ENCODE data around the gene ASGR2. TPM values are rescaled to one million over a fixed set of nuclear protein-coding genes. Genes with fewer than 3 reads are reported as not detected.
A peak's percentile ranks its signal among the peaks of the same experiment; 100 is the strongest.

ASGR2 gene
- total and polyA plus RNA-seq, 2 of the 13 experiments (the other 11 are each of a cell fraction or from before 2014, with no cell fraction given), result 320 to 754 TPM

GRCh38 chr17:7114875-7115614 lies 423 bp upstream of the ASGR2 start (continued):
- TF ChIP-seq ZNF788 (CRISPR knock-in tag; IDR thresholded peaks at IDR 0.05; ENCODE audit: borderline replicate concordance), result peak; percentile 48; the same call in 1 of the 2 replicates
- no peak for TF ChIP-seq KLF13 (CRISPR knock-in tag; IDR thresholded peaks at IDR 0.05)
- TF ChIP-seq BCL3 (CRISPR knock-in tag; IDR thresholded peaks at IDR 0.05), result no peak
- TF ChIP-seq PITX1 (CRISPR knock-in tag; IDR thresholded peaks at IDR 0.05), result no peak; the same call in none of the 2 replicates
- TF ChIP-seq ZNF143 (CRISPR knock-in tag; IDR thresholded peaks at IDR 0.05), result no peak
- no peak; the same call in 1 of the 2 replicates for TF ChIP-seq ZSCAN21 (CRISPR knock-in tag; IDR thresholded peaks at IDR 0.05; ENCODE audit: borderline replicate concordance)
- TF ChIP-seq ZBTB38 (CRISPR knock-in tag; IDR thresholded peaks at IDR 0.05), result no peak
- TF ChIP-seq MNT (IDR thresholded peaks at IDR 0.05), result no peak
- no peak; the same call in 1 of the 2 replicates for TF ChIP-seq CREBL2 (CRISPR knock-in tag; IDR thresholded peaks at IDR 0.05; ENCODE audit: borderline replicate concordance)
- TF ChIP-seq DNMT3B (CRISPR knock-in tag; conservative IDR thresholded peaks at IDR 0.05), result 0 out of 2 replicates have a peak, but pooled peaks have one; percentile 43
- peak; percentile 23 for TF ChIP-seq YY1 (IDR thresholded peaks at IDR 0.05; ENCODE audit: insufficient read depth, insufficient replicate concordance, low read depth, low read length)
- no peak for TF ChIP-seq ZNF160 (CRISPR knock-in tag; IDR thresholded peaks at IDR 0.05)
- TF ChIP-seq CBX1 (IDR thresholded peaks at IDR 0.05; ENCODE audit: low read depth), result no peak
- TF ChIP-seq ZNF232 (CRISPR knock-in tag; IDR thresholded peaks at IDR 0.05; ENCODE audit: borderline replicate concordance), result peak; percentile 32; the same call in 1 of the 2 replicates
- peak; percentile 84; the same call in 1 of the 2 replicates for TF ChIP-seq ZBTB37 (CRISPR knock-in tag; IDR thresholded peaks at IDR 0.05)
- TF ChIP-seq RORA (CRISPR knock-in tag; IDR thresholded peaks at IDR 0.05), result 0 out of 2 replicates have a peak, but pooled peaks have one; percentile 24
- peak; percentile 23; the same call in 1 of the 2 replicates for TF ChIP-seq RARA (CRISPR knock-in tag; IDR thresholded peaks at IDR 0.05)
- no peak for TF ChIP-seq ZNF33A (CRISPR knock-in tag; IDR thresholded peaks at IDR 0.05; ENCODE audit: borderline replicate concordance)
- no peak for TF ChIP-seq IKZF4 (CRISPR knock-in tag; IDR thresholded peaks at IDR 0.05; ENCODE audit: borderline replicate concordance, low read depth, not compliant biosample characterization)
- TF ChIP-seq ZNF564 (CRISPR knock-in tag; IDR thresholded peaks at IDR 0.05), result no peak
- no peak for TF ChIP-seq ATF3 (CRISPR knock-in tag; IDR thresholded peaks at IDR 0.05)
- no peak for TF ChIP-seq NFE2L2 (IDR thresholded peaks at IDR 0.05; ENCODE audit: low read length)
- 0 out of 2 replicates have a peak, but pooled peaks have one; percentile 30 for TF ChIP-seq E2F1 (CRISPR knock-in tag; IDR thresholded peaks at IDR 0.05)
- TF ChIP-seq HDAC2 (CRISPR knock-in tag; IDR thresholded peaks at IDR 0.05), result no peak; the same call in none of the 2 replicates
